K562 (cell line): ENCODE results near the gene MYL12A. TPM values are rescaled to one million over a fixed set of nuclear protein-coding genes. Genes with fewer than 3 reads are reported as not detected.

Experiments
- ARID1B ChIP-seq: fragments of 450-650 bp; IDR thresholded peaks from 2 replicates; pipeline ENCODE4 v1.6.1; 2016; ENCODE audit warnings: antibody characterized with exemption, mild to moderate bottlenecking, inconsistent platforms
- ARNT ChIP-seq, 2 experiments: fragments of 450-650 bp; IDR thresholded peaks; 2 replicates each; pipeline ENCODE4 v1.6.1; 2016; ENCODE audit warnings: mild to moderate bottlenecking in 1 of 2
- CHCHD3 ChIP-seq: fragments of 250-450 bp; sonication (Bioruptor Pico); IDR thresholded peaks from 2 replicates; pipeline ENCODE4 v2.1.2; 2022; ENCODE audit warnings: mild to moderate bottlenecking
- CREBBP ChIP-seq: IDR thresholded peaks from one replicate; pipeline ENCODE4 v1.6.1; 2012; ENCODE audit warnings: low read depth, mild to moderate bottlenecking, control low read depth, inconsistent platforms, low read length
- CXXC5 ChIP-seq: fragments of 250-450 bp; sonication (Bioruptor Pico); IDR thresholded peaks from 2 replicates; pipeline ENCODE4 v1.8.0; 2022; ENCODE audit warnings: inconsistent platforms, mild to moderate bottlenecking, moderate library complexity
- DDX20 ChIP-seq: fragments of 450-650 bp; IDR thresholded peaks from 2 replicates; pipeline ENCODE4 v1.6.1; 2016; ENCODE audit warnings: missing genetic modification characterization, low read depth, mild to moderate bottlenecking, missing compliant biosample characterization, moderate library complexity
- EGR1 ChIP-seq: fragments of 450-650 bp; conservative IDR thresholded peaks from 2 replicates; pipeline ENCODE4 v1.6.1; 2017; ENCODE audit warnings: mild to moderate bottlenecking
- ESRRA ChIP-seq: fragments of 450-650 bp; IDR thresholded peaks from 2 replicates; pipeline ENCODE4 v1.6.1; 2014; ENCODE audit warnings: low read depth, mild to moderate bottlenecking, moderate library complexity, borderline replicate concordance
- HSF4 ChIP-seq: fragments of 250-450 bp; sonication (Bioruptor Pico); IDR thresholded peaks from 2 replicates; pipeline ENCODE4 v2.1.2; 2022; ENCODE audit warnings: mild to moderate bottlenecking, moderate library complexity, borderline replicate concordance
- KDM5B ChIP-seq: fragments of 200-600 bp; sonication (generic); IDR thresholded peaks from 2 replicates; pipeline ENCODE4 v1.6.1; 2012; ENCODE audit warnings: low read depth, mild to moderate bottlenecking, moderate library complexity, low read length, control low read depth, inconsistent platforms; ENCODE audit not compliant: insufficient replicate concordance
- MCM3 ChIP-seq: fragments of 450-650 bp; IDR thresholded peaks from 2 replicates; pipeline ENCODE4 v1.6.1; 2016
- MCM5 ChIP-seq: fragments of 450-650 bp; IDR thresholded peaks from 2 replicates; pipeline ENCODE4 v1.6.1; 2016; ENCODE audit warnings: low read depth
- MEIS2 ChIP-seq: fragments of 450-650 bp; IDR thresholded peaks from 2 replicates; pipeline ENCODE4 v1.6.1; 2014; ENCODE audit warnings: mild to moderate bottlenecking; ENCODE audit not compliant: partially characterized antibody
- MXI1 ChIP-seq: IDR thresholded peaks from 2 replicates; pipeline ENCODE4 v1.6.1; 2011; ENCODE audit warnings: low read depth, mild to moderate bottlenecking, improper control_type of control experiment, low read length
- NFXL1 ChIP-seq: fragments of 450-650 bp; formaldehyde crosslinking; IDR thresholded peaks from 2 replicates; pipeline ENCODE4 v1.4.0; 2021; ENCODE audit warnings: mild to moderate bottlenecking
- NR2C2 ChIP-seq, 2 experiments: fragments of 200-800 bp in 1 of 2; sonication (Bioruptor generic) in 1 of 2; sonication (generic) in 1 of 2; formaldehyde crosslinking in 1 of 2; IDR thresholded peaks; 2 replicates each; pipeline versions ENCODE4 v1.6.1 to v1.8.0; 2016 to 2022; ENCODE audit warnings: mild to moderate bottlenecking in 1 of 2, missing compliant biosample characterization in 1 of 2, missing genetic modification characterization in 1 of 2, missing genetic modification reagents in 1 of 2
- RBFOX2 ChIP-seq: fragments of 200-400 bp; formaldehyde crosslinking; IDR thresholded peaks from 2 replicates; pipeline ENCODE4 v1.6.1; 2017; ENCODE audit warnings: low read depth, mild to moderate bottlenecking, low read length, moderate library complexity
- ZNF586 ChIP-seq: fragments of 450-650 bp; formaldehyde crosslinking; conservative IDR thresholded peaks from 2 replicates; pipeline ENCODE4 v1.4.0; 2020; ENCODE audit warnings: mild to moderate bottlenecking, moderate library complexity
- ZNF668 ChIP-seq: fragments of 250-450 bp; sonication (Bioruptor Pico); IDR thresholded peaks from 2 replicates; pipeline ENCODE4 v1.8.0; 2022; ENCODE audit warnings: mild to moderate bottlenecking, inconsistent platforms
- ZZZ3 ChIP-seq: fragments of 450-650 bp; IDR thresholded peaks from 2 replicates; pipeline ENCODE4 v1.6.1; 2016; ENCODE audit warnings: antibody characterized with exemption, mild to moderate bottlenecking, moderate library complexity
- polyA plus RNA-seq, 8 experiments: library from polyadenylated mRNA; depleted of rRNA in 4 of 8; stranded (reverse) in 5 of 8; unstranded in 3 of 8; fragments of >200 nt; fragmentation: Nextera tagmentation in 2 of 8; fragmentation: Illumina TruSeq in 1 of 8; extraction: Ambion mirVana in 2 of 8; extraction: Trizol in 1 of 8; gene quantifications; 2 replicates each; pipeline versions ENCODE4 v1.2.1 to v1.2.3, GENCODE V29; 2011 to 2014; ENCODE audit warnings: inconsistent platforms in 1 of 8, missing spikeins in 1 of 8
- total RNA-seq, 7 experiments: library from RNA; depleted of rRNA in 6 of 7; stranded (reverse); fragments of >200 nt in 6 of 7; fragmentation: Illumina TruSeq in 2 of 7; extraction: Trizol in 2 of 7; gene quantifications; 2 replicates each; pipeline versions ENCODE4 v1.2.1 to v1.2.3, GENCODE V29; 2011 to 2021; ENCODE audit warnings: low replicate concordance in 1 of 7
- TF ChIP-seq, protein P1 (sequence below): sonication (generic); IDR thresholded peaks from 2 replicates; pipeline ENCODE4 v1.6.1; 2016
- TF ChIP-seq, protein P2 (sequence below): sonication (generic); formaldehyde crosslinking; IDR thresholded peaks from 2 replicates; pipeline ENCODE4 v1.8.0; 2023; ENCODE audit warnings: mild to moderate bottlenecking, missing genetic modification reagents
- TF ChIP-seq, protein P3 (sequence below): fragments of 450-650 bp; IDR thresholded peaks from 2 replicates; pipeline ENCODE4 v1.6.1; 2014; ENCODE audit warnings: low read depth, mild to moderate bottlenecking, moderate library complexity, borderline replicate concordance

The MYL12A gene
- total and polyA plus RNA-seq, 9 of the 15 experiments (the other 6 are each of a cell fraction or from before 2014, with no cell fraction given): 308 to 1,031 (median 559) TPM

DNA sequence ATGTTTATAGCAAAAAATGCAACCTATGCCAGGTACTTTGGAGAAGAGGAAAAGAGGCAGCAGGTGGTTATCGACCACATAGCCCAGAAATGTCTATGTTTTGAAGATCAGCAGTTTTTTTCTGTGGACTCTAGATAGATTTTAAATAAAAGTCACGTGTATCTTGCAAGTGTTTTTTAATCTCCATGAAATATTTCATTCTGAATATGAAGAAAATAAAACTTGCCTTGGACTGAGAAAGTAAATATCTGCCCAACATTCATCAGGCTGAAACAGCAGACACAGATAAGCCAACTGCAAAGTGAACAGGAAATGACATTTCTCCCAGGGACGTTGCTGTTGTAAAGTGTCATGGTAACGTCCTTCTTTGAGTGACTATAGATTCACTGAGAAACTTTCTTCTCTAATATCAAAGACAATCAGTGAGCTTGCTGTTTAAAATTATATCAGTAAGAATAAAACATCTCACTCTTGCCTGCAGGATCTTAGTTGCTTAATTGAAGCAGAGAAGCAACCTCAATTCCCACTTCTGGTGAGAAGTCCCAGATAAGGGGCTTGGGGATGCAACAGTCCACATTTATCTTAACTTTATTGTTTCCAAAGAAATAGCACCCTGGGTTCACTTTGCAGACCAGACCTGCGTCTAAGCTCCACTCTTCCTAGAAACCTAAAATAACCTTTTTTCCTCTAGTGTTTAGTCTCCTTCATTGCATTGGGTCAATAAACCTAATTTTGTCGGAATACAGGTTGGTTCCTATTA is 34.1 kb upstream of the MYL12A start (continued):
- TF ChIP-seq ZNF586 (CRISPR knock-in tag): no peak
- TF ChIP-seq RBFOX2: no peak
- TF ChIP-seq ARNT (IDR thresholded peaks at IDR 0.05): no peak
- no peak for TF ChIP-seq NFXL1 (CRISPR knock-in tag)
- no peak for TF ChIP-seq KDM5B
- no peak for TF ChIP-seq MEIS2
- TF ChIP-seq MCM3: no peak
- TF ChIP-seq, protein P1, sequence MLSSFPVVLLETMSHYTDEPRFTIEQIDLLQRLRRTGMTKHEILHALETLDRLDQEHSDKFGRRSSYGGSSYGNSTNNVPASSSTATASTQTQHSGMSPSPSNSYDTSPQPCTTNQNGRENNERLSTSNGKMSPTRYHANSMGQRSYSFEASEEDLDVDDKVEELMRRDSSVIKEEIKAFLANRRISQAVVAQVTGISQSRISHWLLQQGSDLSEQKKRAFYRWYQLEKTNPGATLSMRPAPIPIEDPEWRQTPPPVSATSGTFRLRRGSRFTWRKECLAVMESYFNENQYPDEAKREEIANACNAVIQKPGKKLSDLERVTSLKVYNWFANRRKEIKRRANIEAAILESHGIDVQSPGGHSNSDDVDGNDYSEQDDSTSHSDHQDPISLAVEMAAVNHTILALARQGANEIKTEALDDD: no peak
- TF ChIP-seq MCM5: no peak
- TF ChIP-seq HSF4 (CRISPR knock-in tag): no peak
- no peak for TF ChIP-seq DDX20 (tag)
- no peak for TF ChIP-seq MXI1
- no peak for TF ChIP-seq CHCHD3 (CRISPR knock-in tag)
- no peak for TF ChIP-seq EGR1
- no peak for TF ChIP-seq ESRRA
- no peak for TF ChIP-seq ZNF668
- TF ChIP-seq, protein P2, sequence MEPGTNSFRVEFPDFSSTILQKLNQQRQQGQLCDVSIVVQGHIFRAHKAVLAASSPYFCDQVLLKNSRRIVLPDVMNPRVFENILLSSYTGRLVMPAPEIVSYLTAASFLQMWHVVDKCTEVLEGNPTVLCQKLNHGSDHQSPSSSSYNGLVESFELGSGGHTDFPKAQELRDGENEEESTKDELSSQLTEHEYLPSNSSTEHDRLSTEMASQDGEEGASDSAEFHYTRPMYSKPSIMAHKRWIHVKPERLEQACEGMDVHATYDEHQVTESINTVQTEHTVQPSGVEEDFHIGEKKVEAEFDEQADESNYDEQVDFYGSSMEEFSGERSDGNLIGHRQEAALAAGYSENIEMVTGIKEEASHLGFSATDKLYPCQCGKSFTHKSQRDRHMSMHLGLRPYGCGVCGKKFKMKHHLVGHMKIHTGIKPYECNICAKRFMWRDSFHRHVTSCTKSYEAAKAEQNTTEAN (CRISPR knock-in tag): no peak
- TF ChIP-seq, protein P3, sequence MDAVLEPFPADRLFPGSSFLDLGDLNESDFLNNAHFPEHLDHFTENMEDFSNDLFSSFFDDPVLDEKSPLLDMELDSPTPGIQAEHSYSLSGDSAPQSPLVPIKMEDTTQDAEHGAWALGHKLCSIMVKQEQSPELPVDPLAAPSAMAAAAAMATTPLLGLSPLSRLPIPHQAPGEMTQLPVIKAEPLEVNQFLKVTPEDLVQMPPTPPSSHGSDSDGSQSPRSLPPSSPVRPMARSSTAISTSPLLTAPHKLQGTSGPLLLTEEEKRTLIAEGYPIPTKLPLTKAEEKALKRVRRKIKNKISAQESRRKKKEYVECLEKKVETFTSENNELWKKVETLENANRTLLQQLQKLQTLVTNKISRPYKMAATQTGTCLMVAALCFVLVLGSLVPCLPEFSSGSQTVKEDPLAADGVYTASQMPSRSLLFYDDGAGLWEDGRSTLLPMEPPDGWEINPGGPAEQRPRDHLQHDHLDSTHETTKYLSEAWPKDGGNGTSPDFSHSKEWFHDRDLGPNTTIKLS: no peak
- no peak for TF ChIP-seq NR2C2 (CRISPR knock-in tag; IDR thresholded peaks at IDR 0.05)
- no peak for TF ChIP-seq NR2C2 (tag; IDR thresholded peaks at IDR 0.05)
- TF ChIP-seq ARID1B: peak; percentile 30
- no peak for TF ChIP-seq ZZZ3
- no peak for TF ChIP-seq CREBBP
- peak; percentile 42 for TF ChIP-seq CXXC5 (CRISPR knock-in tag)
